ENCODE measurements around the gene SCG2.

SCG2 gene

GRCh38 chr2:223586261-223586660 lies 15.9 kb downstream of the SCG2 start:
- no peak for TF ChIP-seq CTCF (IDR thresholded peaks at IDR 0.05; ENCODE audit: control insufficient read depth, extremely low read depth, insufficient read depth)
- DNase-seq (ENCODE audit: low read depth): no peak
- no peak overlapping the region for H3K4me3 ChIP-seq (ENCODE audit: low read depth, low read length)

- TF ChIP-seq CTCF (IDR thresholded peaks at IDR 0.05; ENCODE audit: control insufficient read depth, extremely low read depth, insufficient read depth): no peak
- H3K4me3 ChIP-seq (ENCODE audit: low read depth, low read length): no peak overlapping the region
- no peak for DNase-seq (ENCODE audit: low read depth)
These were observed 16.5 kb downstream of the SCG2 start for GRCh38 chr2:223585666-223586065.

DNA sequence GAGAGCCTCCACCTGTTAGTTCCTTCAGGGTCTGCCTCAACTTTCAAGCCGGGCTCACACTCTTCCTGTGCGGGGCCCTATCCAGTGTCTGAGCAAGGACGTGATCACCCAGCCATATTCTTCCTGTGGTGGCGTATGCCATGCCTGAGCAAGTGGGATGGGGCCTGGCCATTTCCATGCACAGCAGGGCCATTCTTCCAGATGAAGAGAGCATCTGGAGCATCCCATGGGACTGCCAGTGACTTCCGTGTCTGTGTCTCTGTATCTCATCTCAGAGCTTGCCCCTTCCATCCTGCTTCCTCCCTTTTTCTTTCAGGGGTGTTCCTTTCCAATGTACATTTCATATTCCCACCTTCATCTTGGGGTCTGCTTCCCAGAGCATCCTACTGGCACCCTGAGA lies 20.2 kb downstream of the SCG2 start:
- no peak for TF ChIP-seq CTCF (IDR thresholded peaks at IDR 0.05; ENCODE audit: control insufficient read depth, extremely low read depth, insufficient read depth)
- DNase-seq (ENCODE audit: low read depth): no peak
- H3K4me3 ChIP-seq (ENCODE audit: low read depth, low read length): no peak overlapping the region

DNA sequence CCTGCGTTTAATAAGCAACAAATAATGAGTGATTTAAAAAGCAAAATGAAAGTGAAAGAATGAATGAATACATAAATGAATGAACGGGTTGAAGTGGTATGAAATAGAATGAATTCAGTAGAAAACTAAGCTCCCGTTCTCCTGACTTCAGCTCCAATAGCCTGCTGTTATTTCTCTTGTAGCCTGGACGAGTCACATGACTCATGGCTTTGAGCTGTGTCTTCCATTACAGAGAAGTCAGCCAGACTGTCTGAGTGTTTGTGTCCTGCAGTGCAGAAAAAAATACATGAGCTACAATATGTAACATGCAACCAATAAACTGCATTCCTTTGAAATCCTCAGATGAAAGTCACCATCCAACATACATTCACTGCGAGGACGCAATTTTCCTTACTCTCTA lies 21.2 kb downstream of the SCG2 start:
- no peak overlapping the region for H3K4me3 ChIP-seq (ENCODE audit: low read depth, low read length)
- TF ChIP-seq CTCF (IDR thresholded peaks at IDR 0.05; ENCODE audit: control insufficient read depth, extremely low read depth, insufficient read depth): no peak
- DNase-seq (ENCODE audit: low read depth): no peak

GRCh38 chr2:223578846-223579245 lies 23.3 kb downstream of the SCG2 start:
- DNase-seq (ENCODE audit: low read depth): no peak
- TF ChIP-seq CTCF (IDR thresholded peaks at IDR 0.05; ENCODE audit: control insufficient read depth, extremely low read depth, insufficient read depth): no peak
- H3K4me3 ChIP-seq (ENCODE audit: low read depth, low read length): no peak overlapping the region

DNA sequence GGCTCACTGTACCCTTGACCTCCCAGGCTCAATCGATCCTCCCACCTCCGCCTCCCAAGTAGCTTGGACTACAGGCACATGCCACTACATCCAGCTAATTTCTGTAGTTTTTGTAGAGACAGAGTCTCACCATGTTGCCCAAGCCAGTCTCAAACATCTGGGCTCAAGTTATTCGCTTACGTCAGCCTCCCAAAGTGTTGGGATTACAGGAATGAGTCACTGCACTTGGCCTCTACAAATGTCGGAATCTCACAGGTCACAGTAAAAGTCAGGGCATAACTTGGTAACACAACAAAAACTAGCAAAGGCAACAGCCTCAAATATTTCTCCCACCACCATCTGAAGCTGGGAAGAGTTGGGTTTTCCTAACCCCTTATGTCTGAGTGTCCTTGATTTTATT lies 25.3 kb downstream of the SCG2 start:
- H3K4me3 ChIP-seq (ENCODE audit: low read depth, low read length): no peak overlapping the region
- TF ChIP-seq CTCF (IDR thresholded peaks at IDR 0.05; ENCODE audit: control insufficient read depth, extremely low read depth, insufficient read depth): no peak
- no peak for DNase-seq (ENCODE audit: low read depth)

DNA sequence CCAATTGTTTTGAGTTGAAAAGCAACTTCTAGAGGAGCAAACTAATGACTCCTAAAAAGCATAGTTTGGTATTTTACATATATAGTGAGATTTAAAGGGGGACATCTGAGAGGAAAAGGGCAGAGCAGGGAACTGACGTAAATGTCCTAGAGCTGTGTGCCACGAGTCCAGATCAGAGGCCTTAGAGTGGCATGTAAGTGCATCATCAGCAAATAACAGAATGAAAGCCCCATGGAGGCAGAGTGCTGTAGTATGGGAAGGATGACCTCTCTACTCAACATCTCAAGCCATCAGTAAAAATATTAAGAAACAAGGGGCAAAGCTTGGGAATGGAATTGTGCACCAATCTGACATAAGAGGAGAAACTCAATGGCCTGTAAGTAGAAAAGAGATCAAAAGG lies 31.4 kb downstream of the SCG2 start:
- no peak for DNase-seq (ENCODE audit: low read depth)
- no peak overlapping the region for H3K4me3 ChIP-seq (ENCODE audit: low read depth, low read length)
- TF ChIP-seq CTCF (IDR thresholded peaks at IDR 0.05; ENCODE audit: control insufficient read depth, extremely low read depth, insufficient read depth): no peak

Measured in LNCaP clone FGC (cell line).